Neural cell (in vitro differentiated cells): ENCODE data around the gene CST6. TPM values are rescaled to one million over a fixed set of nuclear protein-coding genes. Genes with fewer than 3 reads are reported as not detected.

Experiments
- H2AFZ ChIP-seq: fragments of 200-600, 300-800 bp; sonication (generic), shearing (Covaris generic); 2 replicates; pipeline ENCODE4 v1.6.0; 2014; ENCODE audit warnings: low read depth, mild to moderate bottlenecking, antibody characterized with exemption, low read length, moderate library complexity
- H3F3A ChIP-seq: fragments of 200-600 bp; shearing (Covaris generic); 2 replicates; pipeline ENCODE4 v1.6.1; 2016; ENCODE audit warnings: mild to moderate bottlenecking, moderate library complexity, mixed read lengths, antibody characterized with exemption, low read length; ENCODE audit not compliant: insufficient read depth, poor library complexity, severe bottlenecking
- H3K27ac ChIP-seq: fragments of 200-600, 300-800 bp; sonication (generic), shearing (Covaris generic); 2 replicates; pipeline ENCODE4 v1.5.1; 2014; ENCODE audit warnings: mild to moderate bottlenecking, low read length, moderate library complexity
- H3K27me3 ChIP-seq: fragments of 300-800, 200-600 bp; sonication (generic), shearing (Covaris generic); 2 replicates; pipeline ENCODE4 v1.6.0; 2014; ENCODE audit warnings: mild to moderate bottlenecking, low read depth, low read length, moderate library complexity; ENCODE audit not compliant: insufficient read depth
- H3K36me3 ChIP-seq: fragments of 300-800, 200-600 bp; sonication (generic), shearing (Covaris generic); 2 replicates; pipeline ENCODE4 v1.5.1; 2014; ENCODE audit warnings: mild to moderate bottlenecking, antibody characterized with exemption, low read length, moderate library complexity; ENCODE audit not compliant: insufficient read depth
- H3K4me2 ChIP-seq: fragments of 300-800, 200-600 bp; sonication (generic), shearing (Covaris generic); 2 replicates; pipeline ENCODE4 v1.6.0; 2014; ENCODE audit warnings: mild to moderate bottlenecking, low read length
- H3K4me3 ChIP-seq: fragments of 300-800, 200-600 bp; sonication (generic), shearing (Covaris generic); 2 replicates; pipeline ENCODE4 v1.5.1; 2014; ENCODE audit warnings: mild to moderate bottlenecking, low read length, moderate library complexity
- H3K79me2 ChIP-seq: fragments of 200-600 bp; shearing (Covaris generic); replicated peaks from 2 replicates; pipeline ENCODE4 v1.6.0; 2014; ENCODE audit warnings: mild to moderate bottlenecking, low read length, moderate library complexity; ENCODE audit not compliant: insufficient read depth
- H3K9ac ChIP-seq: fragments of 300-800, 200-600 bp; sonication (generic), shearing (Covaris generic); 2 replicates; pipeline ENCODE4 v1.6.1; 2016; ENCODE audit warnings: mild to moderate bottlenecking, low read length, mixed read lengths
- H3K9me2 ChIP-seq: fragments of 200-600 bp; shearing (Covaris generic); 2 replicates; pipeline ENCODE4 v1.6.1; 2016; ENCODE audit warnings: mild to moderate bottlenecking, low read length, mixed read lengths; ENCODE audit not compliant: insufficient read depth
- H3K9me3 ChIP-seq: fragments of 200-600, 300-800 bp; sonication (generic), shearing (Covaris generic); 2 replicates; pipeline ENCODE4 v1.6.1; 2016; ENCODE audit warnings: mild to moderate bottlenecking, mixed run types, low read length, moderate library complexity, mixed read lengths
- H4K20me1 ChIP-seq: fragments of 200-600 bp; shearing (Covaris generic); 2 replicates; pipeline ENCODE4 v1.6.1; 2016; ENCODE audit warnings: mild to moderate bottlenecking, mixed run types; ENCODE audit not compliant: insufficient read depth
- EP300 ChIP-seq: fragments of 450-650 bp; conservative IDR thresholded peaks from 2 replicates; pipeline ENCODE4 v1.6.1; 2014; ENCODE audit warnings: antibody characterized with exemption, mild to moderate bottlenecking, moderate library complexity; ENCODE audit not compliant: poor library complexity, severe bottlenecking
- EZH2 ChIP-seq: fragments of 200-600, 300-800 bp; shearing (Covaris generic), sonication (generic); IDR thresholded peaks from 2 replicates; pipeline ENCODE4 v1.6.1; 2014; ENCODE audit warnings: antibody characterized with exemption, low read length, borderline replicate concordance, mild to moderate bottlenecking; ENCODE audit not compliant: insufficient read depth, poor library complexity, severe bottlenecking
- MXI1 ChIP-seq: fragments of 450-650 bp; conservative IDR thresholded peaks from 2 replicates; pipeline ENCODE4 v1.6.1; 2014; ENCODE audit warnings: antibody characterized with exemption, mild to moderate bottlenecking; ENCODE audit not compliant: poor library complexity, severe bottlenecking
- POLR2AphosphoS5 ChIP-seq: IDR thresholded peaks from 2 replicates; pipeline ENCODE4 v1.6.1; 2012
- RAD21 ChIP-seq: fragments of 450-650 bp; conservative IDR thresholded peaks from 2 replicates; pipeline ENCODE4 v1.6.1; 2014; ENCODE audit warnings: antibody characterized with exemption, mild to moderate bottlenecking, moderate library complexity
- SMC3 ChIP-seq: fragments of 450-650 bp; conservative IDR thresholded peaks from 2 replicates; pipeline ENCODE4 v1.6.1; 2014; ENCODE audit warnings: antibody characterized with exemption, mild to moderate bottlenecking, moderate library complexity; ENCODE audit not compliant: poor library complexity
- TAF1 ChIP-seq: IDR thresholded peaks from 2 replicates; pipeline ENCODE4 v1.6.1; 2012; ENCODE audit warnings: low read depth
- polyA plus RNA-seq: library from polyadenylated mRNA; depleted of rRNA; stranded (reverse); fragments of >200 nt; gene quantifications from 2 replicates; pipeline ENCODE4 v1.2.3, GENCODE V29; 2014
- TF ChIP-seq, protein P1 (sequence below): IDR thresholded peaks from 2 replicates; pipeline ENCODE4 v1.6.1; 2012; ENCODE audit warnings: borderline replicate concordance
- TF ChIP-seq, protein P2 (sequence below): fragments of 450-650 bp; IDR thresholded peaks from 2 replicates; pipeline ENCODE4 v1.5.1; 2014; ENCODE audit warnings: antibody characterized with exemption, mild to moderate bottlenecking, moderate library complexity; ENCODE audit not compliant: poor library complexity, severe bottlenecking

The CST6 gene
- polyA plus RNA-seq, 1 donor from 2014 or later, result not detected

DNA sequence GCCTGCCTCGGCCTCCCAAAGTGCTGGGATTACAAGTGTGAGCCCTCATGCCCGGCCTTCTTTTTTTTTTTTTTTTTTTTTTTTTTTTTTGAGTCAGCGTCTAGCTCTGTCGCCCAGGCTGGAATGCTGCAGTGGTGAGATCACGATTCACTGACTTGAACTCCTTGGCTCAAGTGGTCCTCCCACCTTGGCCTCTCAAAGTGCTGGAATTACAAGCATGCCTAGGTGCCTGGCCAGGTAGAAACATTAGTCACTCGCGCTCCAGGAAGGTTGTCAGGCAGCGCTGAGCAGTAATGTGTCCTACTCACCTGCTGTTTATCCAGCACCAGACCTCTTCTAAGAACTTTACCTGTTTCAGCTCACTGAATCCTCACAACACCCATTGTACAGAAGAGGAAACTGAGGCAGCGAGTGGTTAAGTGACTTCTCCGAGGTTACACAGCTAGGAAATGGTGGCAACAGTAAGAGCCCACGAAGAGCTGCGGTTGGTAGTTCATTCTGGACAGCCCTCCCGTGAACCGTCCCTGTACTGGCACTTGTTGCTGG, 496 bp upstream of the CST6 start:
- no peaks in the 10 kb centered on the region for H3F3A ChIP-seq
- H3K27ac ChIP-seq, result no peak overlapping the region
- H3K4me2 ChIP-seq, result no peak overlapping the region
- no peak overlapping the region for H3K4me3 ChIP-seq
- TF ChIP-seq TAF1 (no peak), RAD21 (no peak), MXI1 (no peak), POLR2AphosphoS5 (no peak), SMC3 (no peak), EZH2 (no peak), EP300 (no peak)
- TF ChIP-seq, protein P1, sequence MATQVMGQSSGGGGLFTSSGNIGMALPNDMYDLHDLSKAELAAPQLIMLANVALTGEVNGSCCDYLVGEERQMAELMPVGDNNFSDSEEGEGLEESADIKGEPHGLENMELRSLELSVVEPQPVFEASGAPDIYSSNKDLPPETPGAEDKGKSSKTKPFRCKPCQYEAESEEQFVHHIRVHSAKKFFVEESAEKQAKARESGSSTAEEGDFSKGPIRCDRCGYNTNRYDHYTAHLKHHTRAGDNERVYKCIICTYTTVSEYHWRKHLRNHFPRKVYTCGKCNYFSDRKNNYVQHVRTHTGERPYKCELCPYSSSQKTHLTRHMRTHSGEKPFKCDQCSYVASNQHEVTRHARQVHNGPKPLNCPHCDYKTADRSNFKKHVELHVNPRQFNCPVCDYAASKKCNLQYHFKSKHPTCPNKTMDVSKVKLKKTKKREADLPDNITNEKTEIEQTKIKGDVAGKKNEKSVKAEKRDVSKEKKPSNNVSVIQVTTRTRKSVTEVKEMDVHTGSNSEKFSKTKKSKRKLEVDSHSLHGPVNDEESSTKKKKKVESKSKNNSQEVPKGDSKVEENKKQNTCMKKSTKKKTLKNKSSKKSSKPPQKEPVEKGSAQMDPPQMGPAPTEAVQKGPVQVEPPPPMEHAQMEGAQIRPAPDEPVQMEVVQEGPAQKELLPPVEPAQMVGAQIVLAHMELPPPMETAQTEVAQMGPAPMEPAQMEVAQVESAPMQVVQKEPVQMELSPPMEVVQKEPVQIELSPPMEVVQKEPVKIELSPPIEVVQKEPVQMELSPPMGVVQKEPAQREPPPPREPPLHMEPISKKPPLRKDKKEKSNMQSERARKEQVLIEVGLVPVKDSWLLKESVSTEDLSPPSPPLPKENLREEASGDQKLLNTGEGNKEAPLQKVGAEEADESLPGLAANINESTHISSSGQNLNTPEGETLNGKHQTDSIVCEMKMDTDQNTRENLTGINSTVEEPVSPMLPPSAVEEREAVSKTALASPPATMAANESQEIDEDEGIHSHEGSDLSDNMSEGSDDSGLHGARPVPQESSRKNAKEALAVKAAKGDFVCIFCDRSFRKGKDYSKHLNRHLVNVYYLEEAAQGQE, result no peak
- TF ChIP-seq, protein P2, sequence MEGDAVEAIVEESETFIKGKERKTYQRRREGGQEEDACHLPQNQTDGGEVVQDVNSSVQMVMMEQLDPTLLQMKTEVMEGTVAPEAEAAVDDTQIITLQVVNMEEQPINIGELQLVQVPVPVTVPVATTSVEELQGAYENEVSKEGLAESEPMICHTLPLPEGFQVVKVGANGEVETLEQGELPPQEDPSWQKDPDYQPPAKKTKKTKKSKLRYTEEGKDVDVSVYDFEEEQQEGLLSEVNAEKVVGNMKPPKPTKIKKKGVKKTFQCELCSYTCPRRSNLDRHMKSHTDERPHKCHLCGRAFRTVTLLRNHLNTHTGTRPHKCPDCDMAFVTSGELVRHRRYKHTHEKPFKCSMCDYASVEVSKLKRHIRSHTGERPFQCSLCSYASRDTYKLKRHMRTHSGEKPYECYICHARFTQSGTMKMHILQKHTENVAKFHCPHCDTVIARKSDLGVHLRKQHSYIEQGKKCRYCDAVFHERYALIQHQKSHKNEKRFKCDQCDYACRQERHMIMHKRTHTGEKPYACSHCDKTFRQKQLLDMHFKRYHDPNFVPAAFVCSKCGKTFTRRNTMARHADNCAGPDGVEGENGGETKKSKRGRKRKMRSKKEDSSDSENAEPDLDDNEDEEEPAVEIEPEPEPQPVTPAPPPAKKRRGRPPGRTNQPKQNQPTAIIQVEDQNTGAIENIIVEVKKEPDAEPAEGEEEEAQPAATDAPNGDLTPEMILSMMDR, result no peak
- H3K79me2 ChIP-seq, result no peaks in the 10 kb centered on the region
- no peaks in the 10 kb centered on the region for H3K9me3 ChIP-seq
- H4K20me1 ChIP-seq, result no peaks in the 10 kb centered on the region
- no peak overlapping the region for H2AFZ ChIP-seq
- no peaks in the 10 kb centered on the region for H3K9me2 ChIP-seq
- H3K27me3 ChIP-seq, result peaks cover 15% of the 10 kb centered on the region
- H3K9ac ChIP-seq, result no peak overlapping the region
- H3K36me3 ChIP-seq, result no peaks in the 10 kb centered on the region

DNA sequence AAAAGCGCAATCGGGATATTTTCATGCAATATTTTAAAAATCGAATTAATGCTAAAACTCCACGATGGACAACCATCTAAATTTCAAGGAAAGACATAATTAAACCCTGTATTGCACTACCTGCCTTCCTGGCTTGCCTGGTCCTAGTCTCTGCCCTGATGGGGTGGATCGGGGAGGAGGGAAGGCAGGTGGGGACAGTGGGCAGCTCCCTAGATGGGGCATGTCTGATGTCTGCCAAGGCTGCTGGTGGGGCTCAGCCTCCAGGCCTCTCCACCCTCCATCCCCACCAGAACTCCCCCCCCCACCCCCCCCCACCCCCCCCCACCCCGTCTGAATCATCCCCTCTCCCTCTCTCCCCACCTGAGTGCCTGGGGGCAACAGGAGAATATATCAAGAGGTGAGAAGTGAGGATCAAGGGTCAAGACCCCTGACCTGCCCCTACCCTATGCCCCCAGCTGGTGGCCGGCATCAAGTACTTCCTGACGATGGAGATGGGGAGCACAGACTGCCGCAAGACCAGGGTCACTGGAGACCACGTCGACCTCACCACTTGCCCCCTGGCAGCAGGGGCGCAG, 650 bp downstream of the CST6 start:
- Histone ChIP-seq H3K4me3 (no peak overlapping the region), H3K27ac (no peak overlapping the region), H3K27me3 (peaks cover 15% of the 10 kb centered on the region), H3K9ac (no peak overlapping the region), H3K36me3 (no peaks in the 10 kb centered on the region), H2AFZ (no peak overlapping the region), H3K9me3 (no peaks in the 10 kb centered on the region), H3K9me2 (no peaks in the 10 kb centered on the region), H3F3A (no peaks in the 10 kb centered on the region), H3K79me2 (no peaks in the 10 kb centered on the region), H3K4me2 (no peak overlapping the region), H4K20me1 (no peaks in the 10 kb centered on the region)
- no peak for TF ChIP-seq EZH2
- TF ChIP-seq, protein P1, result no peak
- TF ChIP-seq MXI1, result no peak
- no peak for TF ChIP-seq POLR2AphosphoS5
- no peak for TF ChIP-seq EP300
- TF ChIP-seq SMC3, result no peak
- no peak for TF ChIP-seq TAF1
- no peak for TF ChIP-seq RAD21
- TF ChIP-seq, protein P2, result no peak
